Stimulated activated naive CD8-positive, alpha-beta T cell treated with anti-CD3 and anti-CD28 coated beads, Interleukin-15, Interleukin-2, amounts not matched to agents 100 ng/mL and 50 ng/mL, for 24 hours (primary cell): Measurements from ENCODE around the gene CACNA1E.

Source experiments
- H3K27ac Mint-ChIP-seq: one replicate; pipeline ENCODE4 v1.8.0; 2021; ENCODE audit warnings: mild to moderate bottlenecking, mixed read lengths
- H3K27me3 Mint-ChIP-seq: one replicate; pipeline ENCODE4 v1.8.0; 2021; ENCODE audit warnings: mixed read lengths
- H3K36me3 Mint-ChIP-seq: one replicate; pipeline ENCODE4 v1.8.0; 2021; ENCODE audit warnings: low read depth, mixed read lengths
- H3K4me1 Mint-ChIP-seq: one replicate; pipeline ENCODE4 v1.8.0; 2021; ENCODE audit warnings: low read depth, mixed read lengths
- H3K4me3 Mint-ChIP-seq: one replicate; pipeline ENCODE4 v1.8.0; 2021; ENCODE audit warnings: mild to moderate bottlenecking, mixed read lengths
- H3K9me3 Mint-ChIP-seq: one replicate; pipeline ENCODE4 v1.8.0; 2021; ENCODE audit warnings: mixed read lengths

CACNA1E gene

GRCh38 chr1:181558416-181558815 is 75.1 kb downstream of the CACNA1E start:
- Mint-ChIP-seq H3K27me3 (no peaks in the 10 kb centered on the region), H3K9me3 (no peaks in the 10 kb centered on the region), H3K36me3 (no peaks in the 10 kb centered on the region), H3K4me1 (no peaks in the 10 kb centered on the region), H3K27ac (no peak overlapping the region), H3K4me3 (no peak overlapping the region)

GRCh38 chr1:181559142-181559541 is 75.8 kb downstream of the CACNA1E start:
- no peaks in the 10 kb centered on the region for H3K36me3 Mint-ChIP-seq
- no peak overlapping the region for H3K4me3 Mint-ChIP-seq
- no peaks in the 10 kb centered on the region for H3K27me3 Mint-ChIP-seq
- no peak overlapping the region for H3K27ac Mint-ChIP-seq
- no peaks in the 10 kb centered on the region for H3K9me3 Mint-ChIP-seq
- no peaks in the 10 kb centered on the region for H3K4me1 Mint-ChIP-seq

GRCh38 chr1:181562395-181562794 is 79.1 kb downstream of the CACNA1E start:
- Mint-ChIP-seq H3K27me3 (peaks cover 7% of the 10 kb centered on the region), H3K4me1 (no peaks in the 10 kb centered on the region), H3K27ac (no peak overlapping the region)

GRCh38 chr1:181568736-181569135 is 85.4 kb downstream of the CACNA1E start:
- H3K4me3 Mint-ChIP-seq = no peak overlapping the region
- no peaks in the 10 kb centered on the region for H3K4me1 Mint-ChIP-seq
- H3K9me3 Mint-ChIP-seq = no peaks in the 10 kb centered on the region
- H3K27ac Mint-ChIP-seq = no peak overlapping the region
- H3K36me3 Mint-ChIP-seq = no peaks in the 10 kb centered on the region
- H3K27me3 Mint-ChIP-seq = peaks cover 21% of the 10 kb centered on the region

More at GRCh38 chr1:181562395-181562794, 79.1 kb downstream of the CACNA1E start:
- Mint-ChIP-seq H3K36me3 (no peaks in the 10 kb centered on the region), H3K4me3 (no peak overlapping the region), H3K9me3 (no peaks in the 10 kb centered on the region)

- H3K9me3 Mint-ChIP-seq = no peaks in the 10 kb centered on the region
- no peak overlapping the region for H3K4me3 Mint-ChIP-seq
- no peaks in the 10 kb centered on the region for H3K36me3 Mint-ChIP-seq
- no peaks in the 10 kb centered on the region for H3K4me1 Mint-ChIP-seq
- H3K27ac Mint-ChIP-seq = no peak overlapping the region
- peaks cover 14% of the 10 kb centered on the region for H3K27me3 Mint-ChIP-seq
These were observed 94.2 kb downstream of the CACNA1E start for GRCh38 chr1:181577475-181577874.

GRCh38 chr1:181583598-181583997 is 100.3 kb downstream of the CACNA1E start:
- Mint-ChIP-seq H3K36me3 (no peaks in the 10 kb centered on the region), H3K9me3 (no peaks in the 10 kb centered on the region), H3K4me1 (no peaks in the 10 kb centered on the region), H3K27me3 (peaks cover 7% of the 10 kb centered on the region), H3K27ac (no peak overlapping the region), H3K4me3 (no peak overlapping the region)

- Mint-ChIP-seq H3K27ac (no peak overlapping the region), H3K36me3 (no peaks in the 10 kb centered on the region), H3K9me3 (no peaks in the 10 kb centered on the region), H3K4me1 (no peaks in the 10 kb centered on the region), H3K27me3 (peaks cover 11% of the 10 kb centered on the region), H3K4me3 (no peak overlapping the region)
These were observed 104.6 kb downstream of the CACNA1E start for GRCh38 chr1:181587870-181588438.

- Mint-ChIP-seq H3K4me1 (no peaks in the 10 kb centered on the region), H3K4me3 (no peak overlapping the region), H3K27me3 (peaks cover 15% of the 10 kb centered on the region), H3K36me3 (no peaks in the 10 kb centered on the region), H3K9me3 (no peaks in the 10 kb centered on the region), H3K27ac (no peak overlapping the region)
These were observed 105.3 kb downstream of the CACNA1E start for GRCh38 chr1:181588631-181589030.

- Mint-ChIP-seq H3K36me3 (no peaks in the 10 kb centered on the region), H3K4me3 (no peak overlapping the region), H3K4me1 (no peaks in the 10 kb centered on the region), H3K9me3 (peaks cover 2% of the 10 kb centered on the region), H3K27ac (no peak overlapping the region), H3K27me3 (peaks cover 12% of the 10 kb centered on the region)
These were observed 109.0 kb downstream of the CACNA1E start for GRCh38 chr1:181592255-181592859.

GRCh38 chr1:181593042-181593441 is 109.7 kb downstream of the CACNA1E start:
- peaks cover 9% of the 10 kb centered on the region for H3K9me3 Mint-ChIP-seq
- H3K27me3 Mint-ChIP-seq = peaks cover 12% of the 10 kb centered on the region
- H3K27ac Mint-ChIP-seq = no peak overlapping the region
- no peak overlapping the region for H3K4me3 Mint-ChIP-seq
- no peaks in the 10 kb centered on the region for H3K4me1 Mint-ChIP-seq
- H3K36me3 Mint-ChIP-seq = no peaks in the 10 kb centered on the region

- Mint-ChIP-seq H3K27me3 (peaks cover 11% of the 10 kb centered on the region), H3K4me1 (no peaks in the 10 kb centered on the region), H3K4me3 (no peak overlapping the region), H3K9me3 (peaks cover 12% of the 10 kb centered on the region), H3K27ac (no peak overlapping the region), H3K36me3 (no peaks in the 10 kb centered on the region)
These were observed 111.2 kb downstream of the CACNA1E start for GRCh38 chr1:181594553-181594952.

GRCh38 chr1:181595234-181595633 is 111.9 kb downstream of the CACNA1E start:
- H3K4me3 Mint-ChIP-seq = no peak overlapping the region
- no peak overlapping the region for H3K27ac Mint-ChIP-seq
- H3K27me3 Mint-ChIP-seq = peaks cover 17% of the 10 kb centered on the region
- H3K9me3 Mint-ChIP-seq = peaks cover 12% of the 10 kb centered on the region
- H3K36me3 Mint-ChIP-seq = no peaks in the 10 kb centered on the region
- no peaks in the 10 kb centered on the region for H3K4me1 Mint-ChIP-seq

GRCh38 chr1:181601186-181601950 is 118.1 kb downstream of the CACNA1E start:
- no peak overlapping the region for H3K4me3 Mint-ChIP-seq
- no peak overlapping the region for H3K27ac Mint-ChIP-seq
- H3K9me3 Mint-ChIP-seq = peaks cover 12% of the 10 kb centered on the region
- no peaks in the 10 kb centered on the region for H3K36me3 Mint-ChIP-seq
- H3K27me3 Mint-ChIP-seq = peaks cover 21% of the 10 kb centered on the region
- H3K4me1 Mint-ChIP-seq = no peaks in the 10 kb centered on the region

- peaks cover 24% of the 10 kb centered on the region for H3K27me3 Mint-ChIP-seq
- no peaks in the 10 kb centered on the region for H3K9me3 Mint-ChIP-seq
- H3K4me1 Mint-ChIP-seq = no peaks in the 10 kb centered on the region
- H3K4me3 Mint-ChIP-seq = no peak overlapping the region
- H3K27ac Mint-ChIP-seq = no peak overlapping the region
- no peaks in the 10 kb centered on the region for H3K36me3 Mint-ChIP-seq
These were observed 120.6 kb downstream of the CACNA1E start for GRCh38 chr1:181603735-181604410.
